ENCODE measurements around the gene ADSS1. TPM values are rescaled to one million over a fixed set of nuclear protein-coding genes. Genes with fewer than 3 reads are reported as not detected.

Gene ADSS1
- total RNA-seq, 1 donor from 2014 or later: 10.3 TPM

- no peaks in the 10 kb centered on the region for H3K27me3 ChIP-seq
- no peak overlapping the region for H3K4me3 ChIP-seq
- H3K27ac ChIP-seq: no peak overlapping the region
- peaks cover 17% of the 10 kb centered on the region for H3K4me1 ChIP-seq
- H3K36me3 ChIP-seq: no peaks in the 10 kb centered on the region
- TF ChIP-seq, protein P1, sequence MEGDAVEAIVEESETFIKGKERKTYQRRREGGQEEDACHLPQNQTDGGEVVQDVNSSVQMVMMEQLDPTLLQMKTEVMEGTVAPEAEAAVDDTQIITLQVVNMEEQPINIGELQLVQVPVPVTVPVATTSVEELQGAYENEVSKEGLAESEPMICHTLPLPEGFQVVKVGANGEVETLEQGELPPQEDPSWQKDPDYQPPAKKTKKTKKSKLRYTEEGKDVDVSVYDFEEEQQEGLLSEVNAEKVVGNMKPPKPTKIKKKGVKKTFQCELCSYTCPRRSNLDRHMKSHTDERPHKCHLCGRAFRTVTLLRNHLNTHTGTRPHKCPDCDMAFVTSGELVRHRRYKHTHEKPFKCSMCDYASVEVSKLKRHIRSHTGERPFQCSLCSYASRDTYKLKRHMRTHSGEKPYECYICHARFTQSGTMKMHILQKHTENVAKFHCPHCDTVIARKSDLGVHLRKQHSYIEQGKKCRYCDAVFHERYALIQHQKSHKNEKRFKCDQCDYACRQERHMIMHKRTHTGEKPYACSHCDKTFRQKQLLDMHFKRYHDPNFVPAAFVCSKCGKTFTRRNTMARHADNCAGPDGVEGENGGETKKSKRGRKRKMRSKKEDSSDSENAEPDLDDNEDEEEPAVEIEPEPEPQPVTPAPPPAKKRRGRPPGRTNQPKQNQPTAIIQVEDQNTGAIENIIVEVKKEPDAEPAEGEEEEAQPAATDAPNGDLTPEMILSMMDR (IDR thresholded peaks at IDR 0.05): no peak
- TF ChIP-seq POLR2A (IDR thresholded peaks at IDR 0.05) (no peak), POLR2AphosphoS5 (IDR thresholded peaks at IDR 0.05; ENCODE audit: insufficient read depth in 1 of 2, low read depth in 1 of 2) (no peak)
- intact Hi-C loops (cut with DNase I): no loop called here
- no peak for DNase-seq (ENCODE audit: extremely low spot score in 2 of 2)
- no peaks in the 10 kb centered on the region for H3K9me3 ChIP-seq
Measured at GRCh38 chr14:104778694-104779331, 54.8 kb downstream of the ADSS1 start.

DNA sequence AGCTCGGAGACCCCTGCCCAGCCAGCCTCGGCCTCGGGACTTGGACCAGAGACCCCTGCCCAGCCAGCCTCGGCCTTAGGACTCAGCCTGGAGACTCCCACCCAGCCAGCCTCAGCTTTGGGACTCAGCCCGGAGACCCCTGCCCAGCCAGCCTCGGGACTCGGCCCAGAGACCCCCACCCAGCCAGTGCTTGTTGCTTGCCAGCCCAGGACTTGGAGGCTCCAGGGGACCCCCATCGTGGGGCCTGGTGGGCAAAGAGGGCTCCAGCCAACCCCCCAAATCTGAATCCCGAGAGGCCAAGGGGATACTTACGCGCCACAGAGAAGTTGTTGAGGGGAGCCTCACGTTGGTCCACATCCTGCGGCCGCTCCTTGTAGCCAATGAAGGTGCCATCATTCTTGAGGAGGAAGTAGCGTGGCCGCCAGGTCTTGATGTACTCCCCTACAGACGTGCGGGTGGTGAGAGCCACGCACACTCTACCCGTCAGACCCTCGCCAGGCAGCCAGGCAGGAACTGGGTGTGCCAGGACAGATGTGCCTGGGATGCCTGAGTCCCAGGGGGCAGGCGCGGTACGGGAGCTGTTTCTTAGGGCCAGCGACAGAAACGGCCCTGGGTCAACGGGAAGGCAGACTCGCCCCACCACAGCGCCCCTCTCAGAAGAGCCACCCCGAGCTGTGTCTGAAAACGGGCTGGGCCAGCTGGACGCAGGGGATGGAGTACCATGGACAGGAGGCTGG lies 55.9 kb downstream of the ADSS1 start:
- H3K36me3 ChIP-seq: no peaks in the 10 kb centered on the region
- H3K4me3 ChIP-seq: no peak overlapping the region
- H3K27ac ChIP-seq: no peak overlapping the region
- DNase-seq (ENCODE audit: extremely low spot score in 2 of 2): no peak
- TF ChIP-seq POLR2AphosphoS5 (IDR thresholded peaks at IDR 0.05; ENCODE audit: insufficient read depth in 1 of 2, low read depth in 1 of 2) (no peak), POLR2A (IDR thresholded peaks at IDR 0.05) (no peak)
- TF ChIP-seq, protein P1 (IDR thresholded peaks at IDR 0.05): no peak
- intact Hi-C loops (cut with DNase I): no loop called here
- H3K9me3 ChIP-seq: no peaks in the 10 kb centered on the region
- no peaks in the 10 kb centered on the region for H3K27me3 ChIP-seq
- peaks cover 22% of the 10 kb centered on the region for H3K4me1 ChIP-seq

GRCh38 chr14:104780513-104781030 lies 56.5 kb downstream of the ADSS1 start:
- H3K27me3 ChIP-seq: no peaks in the 10 kb centered on the region
- H3K4me3 ChIP-seq: no peak overlapping the region
- H3K36me3 ChIP-seq: no peaks in the 10 kb centered on the region
- intact Hi-C loops (cut with DNase I): no loop called here
- H3K9me3 ChIP-seq: no peaks in the 10 kb centered on the region
- TF ChIP-seq, protein P1 (IDR thresholded peaks at IDR 0.05): no peak
- TF ChIP-seq POLR2AphosphoS5 (IDR thresholded peaks at IDR 0.05; ENCODE audit: insufficient read depth in 1 of 2, low read depth in 1 of 2) (no peak), POLR2A (IDR thresholded peaks at IDR 0.05) (no peak)
- H3K27ac ChIP-seq: no peak overlapping the region
- no peak for DNase-seq (ENCODE audit: extremely low spot score in 2 of 2)
- peaks cover 23% of the 10 kb centered on the region for H3K4me1 ChIP-seq

GRCh38 chr14:104781271-104782077 lies 57.4 kb downstream of the ADSS1 start:
- Histone ChIP-seq H3K4me1 (peaks cover 31% of the 10 kb centered on the region), H3K27ac (no peak overlapping the region), H3K27me3 (no peaks in the 10 kb centered on the region), H3K4me3 (no peak overlapping the region), H3K9me3 (no peaks in the 10 kb centered on the region), H3K36me3 (no peaks in the 10 kb centered on the region)
- intact Hi-C loops (cut with DNase I): no loop called here
- TF ChIP-seq POLR2A (IDR thresholded peaks at IDR 0.05): no peak
- TF ChIP-seq, protein P1 (IDR thresholded peaks at IDR 0.05): no peak
- TF ChIP-seq POLR2AphosphoS5 (IDR thresholded peaks at IDR 0.05; ENCODE audit: insufficient read depth in 1 of 2, low read depth in 1 of 2): no peak
- DNase-seq (ENCODE audit: extremely low spot score in 2 of 2): no peak

Data from vagina (tissue), 2 donors.